ENCODE data around the gene TOP3B.

GRCh38 chr22:21970037-21970799 lies 12.4 kb downstream of the TOP3B start:
- TF ChIP-seq CTCF (IDR thresholded peaks at IDR 0.05; ENCODE audit: low read depth, low read length, poor library complexity, severe bottlenecking): no peak
- no peak for TF ChIP-seq EZH2phosphoT487 (IDR thresholded peaks at IDR 0.05; ENCODE audit: borderline replicate concordance, low read length)

Data from DOHH2 (cell line).